Brain microvascular endothelial cell (primary cell): ENCODE measurements around the gene CTRL.

Experiments used
- DNase-seq: peaks from one replicate; pipeline ENCODE4 v3.0.0-alpha.2; 2020
- H3K27ac ChIP-seq: fragments of 250-450 bp; sonication (Bioruptor Pico); 2 replicates; pipeline ENCODE4 v1.5.1; 2020; ENCODE audit warnings: mild to moderate bottlenecking, moderate library complexity
- H3K27me3 ChIP-seq: fragments of 250-450 bp; sonication (Bioruptor Pico); replicated peaks from 2 replicates; pipeline ENCODE4 v1.5.1; 2020; ENCODE audit warnings: mild to moderate bottlenecking
- H3K36me3 ChIP-seq: fragments of 250-450 bp; sonication (Bioruptor Pico); replicated peaks from 2 replicates; pipeline ENCODE4 v1.5.1; 2020; ENCODE audit warnings: mild to moderate bottlenecking
- H3K4me3 ChIP-seq: 2 replicates; pipeline ENCODE4 v1.5.1; 2011; ENCODE audit warnings: low read depth, mild to moderate bottlenecking, control low read depth, low read length, moderate library complexity
- in situ Hi-C: cut with HindIII; loops from 2 replicates; pipeline ENCODE4 v1.10.0; 2017; ENCODE audit warnings: low sequenced_read_pairs, low pct_ligation_motif_present
- TF ChIP-seq, protein P1 (sequence below): IDR thresholded peaks from 2 replicates; pipeline ENCODE4 v1.5.1; 2011; ENCODE audit warnings: low read depth, mild to moderate bottlenecking, moderate library complexity, low read length, control low read depth, inconsistent platforms; ENCODE audit errors: missing control alignments

Gene CTRL

GRCh38 chr16:67931712-67932461, at the start of gene CTRL:
Gene CTRL, minus strand, starts transcription at chr16:67931862. Its CDS starts 10 bp downstream, at chr16:67931852.
- TF ChIP-seq, protein P1, sequence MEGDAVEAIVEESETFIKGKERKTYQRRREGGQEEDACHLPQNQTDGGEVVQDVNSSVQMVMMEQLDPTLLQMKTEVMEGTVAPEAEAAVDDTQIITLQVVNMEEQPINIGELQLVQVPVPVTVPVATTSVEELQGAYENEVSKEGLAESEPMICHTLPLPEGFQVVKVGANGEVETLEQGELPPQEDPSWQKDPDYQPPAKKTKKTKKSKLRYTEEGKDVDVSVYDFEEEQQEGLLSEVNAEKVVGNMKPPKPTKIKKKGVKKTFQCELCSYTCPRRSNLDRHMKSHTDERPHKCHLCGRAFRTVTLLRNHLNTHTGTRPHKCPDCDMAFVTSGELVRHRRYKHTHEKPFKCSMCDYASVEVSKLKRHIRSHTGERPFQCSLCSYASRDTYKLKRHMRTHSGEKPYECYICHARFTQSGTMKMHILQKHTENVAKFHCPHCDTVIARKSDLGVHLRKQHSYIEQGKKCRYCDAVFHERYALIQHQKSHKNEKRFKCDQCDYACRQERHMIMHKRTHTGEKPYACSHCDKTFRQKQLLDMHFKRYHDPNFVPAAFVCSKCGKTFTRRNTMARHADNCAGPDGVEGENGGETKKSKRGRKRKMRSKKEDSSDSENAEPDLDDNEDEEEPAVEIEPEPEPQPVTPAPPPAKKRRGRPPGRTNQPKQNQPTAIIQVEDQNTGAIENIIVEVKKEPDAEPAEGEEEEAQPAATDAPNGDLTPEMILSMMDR: peak; percentile 40
- Histone ChIP-seq H3K27me3 (no peaks in the 10 kb centered on the region), H3K27ac (no peak within 1 kb of the TSS), H3K36me3 (peaks cover 11% of the 10 kb centered on the region), H3K4me3 (no peak within 1 kb of the TSS)
- DNase-seq: no peak
- in situ Hi-C loops: no loop called here

DNA sequence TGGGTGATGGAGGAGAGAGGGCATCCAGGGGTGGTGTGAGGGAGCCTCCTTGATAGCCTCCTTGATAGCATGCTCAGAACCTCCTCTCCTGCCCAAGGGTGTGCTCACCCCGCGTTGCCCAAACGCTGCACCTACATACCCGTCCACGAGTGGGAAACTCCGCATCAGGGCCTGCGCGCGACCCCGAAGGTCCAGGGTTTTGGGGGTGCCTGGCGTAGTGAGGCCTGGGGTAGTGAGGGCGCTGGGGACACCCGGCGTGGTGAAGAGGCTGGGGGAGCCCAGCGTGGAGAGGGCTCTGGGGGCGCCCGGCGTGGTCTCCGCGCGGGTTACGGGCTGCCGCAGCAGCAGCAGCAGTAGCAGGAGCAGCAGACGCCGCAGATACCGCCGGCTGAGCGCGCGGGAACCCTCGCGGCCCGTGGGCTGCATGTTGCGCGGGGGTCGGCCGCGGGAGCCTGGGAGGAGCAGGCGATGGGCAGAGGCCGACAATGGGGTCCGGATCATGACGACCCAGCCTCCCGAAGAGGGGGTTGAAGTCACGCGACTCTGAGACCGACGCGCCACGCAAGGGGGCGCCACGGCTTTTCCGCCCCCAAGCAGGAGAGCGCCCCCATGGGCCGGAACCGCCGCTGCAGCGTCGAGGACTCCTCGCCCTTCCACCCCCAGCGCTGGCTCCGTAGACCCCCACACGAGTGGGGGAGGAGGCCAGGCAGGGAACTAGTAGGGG, 48.5 kb upstream of the CTRL start, which contains the start of gene DPEP3:
DPEP3 (minus strand) TSS at position 545 of the 724 bp plus-strand sequence; CDS start at position 426, 119 bp downstream.
- no peaks in the 10 kb centered on the region for H3K27me3 ChIP-seq
- TF ChIP-seq, protein P1: peak; percentile 56

DNA sequence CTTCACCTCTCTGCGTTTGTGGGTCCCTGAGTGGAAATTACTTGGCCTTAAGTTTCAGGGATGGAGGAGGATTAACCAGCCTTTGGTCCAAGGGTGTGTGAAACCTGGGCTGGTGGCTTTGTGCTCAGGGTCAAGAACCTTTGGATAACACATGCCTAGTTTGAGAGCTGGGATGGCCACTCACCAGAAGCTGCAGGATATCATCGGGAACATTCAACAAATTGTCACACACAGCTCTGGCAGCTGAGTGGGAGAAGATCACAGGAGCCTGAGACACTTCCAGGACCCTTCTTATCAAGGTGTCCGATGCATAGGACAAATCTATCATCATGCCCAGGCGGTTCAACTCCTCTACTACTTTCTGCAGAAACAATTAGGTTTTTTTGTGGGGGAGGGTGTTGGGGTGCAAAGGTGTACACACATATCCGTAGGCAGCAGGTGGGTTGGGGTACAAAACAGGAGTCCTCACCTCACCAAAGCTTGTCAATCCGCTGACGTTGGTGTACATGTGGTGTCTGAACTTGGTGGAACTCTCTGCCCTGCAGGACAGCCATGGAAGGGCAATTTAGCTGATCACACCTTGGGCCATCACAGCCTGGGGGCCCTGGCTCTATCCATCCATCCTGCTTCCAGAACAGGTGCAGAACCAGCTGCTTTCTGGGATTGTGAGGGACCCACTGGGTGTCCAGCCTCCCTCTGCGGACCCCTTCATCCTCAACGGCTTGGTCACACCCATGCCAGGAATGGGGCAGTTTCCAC, 46.0 kb upstream of the CTRL start:
- no peak overlapping the region for H3K4me3 ChIP-seq
- in situ Hi-C loops: no loop called here
- TF ChIP-seq, protein P1: no peak
- no peaks in the 10 kb centered on the region for H3K36me3 ChIP-seq
- H3K27me3 ChIP-seq: no peaks in the 10 kb centered on the region
- no peak overlapping the region for H3K27ac ChIP-seq
- no peak for DNase-seq

More for the DNA sequence above, 48.5 kb upstream of the CTRL start, which contains the start of gene DPEP3:
- Histone ChIP-seq H3K36me3 (no peaks in the 10 kb centered on the region), H3K4me3 (no peak within 1 kb of the TSS), H3K27ac (no peak within 1 kb of the TSS)
- DNase-seq: no peak
- in situ Hi-C loops: no loop called here

GRCh38 chr16:67977005-67977404, 45.3 kb upstream of the CTRL start:
- no peak overlapping the region for H3K4me3 ChIP-seq

GRCh38 chr16:67976205-67976604, 44.5 kb upstream of the CTRL start:
- DNase-seq: no peak
- Histone ChIP-seq H3K27ac (no peak overlapping the region), H3K4me3 (no peak overlapping the region), H3K36me3 (no peaks in the 10 kb centered on the region), H3K27me3 (no peaks in the 10 kb centered on the region)
- TF ChIP-seq, protein P1: no peak
- in situ Hi-C loops: no loop called here

More at GRCh38 chr16:67977005-67977404, 45.3 kb upstream of the CTRL start:
- H3K36me3 ChIP-seq: no peaks in the 10 kb centered on the region
- TF ChIP-seq, protein P1: no peak
- in situ Hi-C loops: no loop called here
- H3K27ac ChIP-seq: no peak overlapping the region
- no peaks in the 10 kb centered on the region for H3K27me3 ChIP-seq
- no peak for DNase-seq
